ENCODE measurements around the gene PTBP3. TPM values are rescaled to one million over a fixed set of nuclear protein-coding genes. Genes with fewer than 3 reads are reported as not detected.

PTBP3 gene
- polyA plus RNA-seq, 3 donors: 80.2 to 116 (median 99.9) TPM

GRCh38 chr9:112187404-112187803 lies 146.0 kb downstream of the PTBP3 start:
- DNase-seq (ENCODE audit: extremely low read depth in 1 of 11, low read depth in 9 of 11, low spot score in 4 of 11): no peak

GRCh38 chr9:112186695-112187094 lies 146.7 kb downstream of the PTBP3 start:
- no peak for DNase-seq (ENCODE audit: extremely low read depth in 1 of 11, low read depth in 9 of 11, low spot score in 4 of 11)

- no peak for DNase-seq (ENCODE audit: extremely low read depth in 1 of 11, low read depth in 9 of 11, low spot score in 4 of 11)
Observed at GRCh38 chr9:112184946-112185345, 148.5 kb downstream of the PTBP3 start.

DNA sequence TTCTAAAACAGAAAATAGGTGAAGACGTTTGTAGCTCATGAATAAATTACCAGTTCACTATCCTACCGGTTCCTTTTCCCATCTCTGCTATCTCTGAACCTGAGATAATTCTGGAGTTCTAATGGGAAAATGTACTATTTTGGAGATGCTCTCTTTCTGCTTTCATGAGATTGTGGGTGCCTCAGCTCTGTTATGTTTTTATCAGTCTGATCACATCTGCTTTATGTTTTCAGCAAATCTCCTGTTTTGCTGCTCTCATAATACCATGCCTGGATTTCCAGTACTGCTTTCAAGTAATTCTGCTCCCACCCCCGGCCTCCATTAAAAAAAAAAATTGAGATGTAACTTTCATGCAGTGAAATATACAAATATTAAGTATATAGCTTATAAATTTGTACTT lies 149.2 kb downstream of the PTBP3 start:
- no peak for DNase-seq (ENCODE audit: extremely low read depth in 1 of 11, low read depth in 9 of 11, low spot score in 4 of 11)

DNA sequence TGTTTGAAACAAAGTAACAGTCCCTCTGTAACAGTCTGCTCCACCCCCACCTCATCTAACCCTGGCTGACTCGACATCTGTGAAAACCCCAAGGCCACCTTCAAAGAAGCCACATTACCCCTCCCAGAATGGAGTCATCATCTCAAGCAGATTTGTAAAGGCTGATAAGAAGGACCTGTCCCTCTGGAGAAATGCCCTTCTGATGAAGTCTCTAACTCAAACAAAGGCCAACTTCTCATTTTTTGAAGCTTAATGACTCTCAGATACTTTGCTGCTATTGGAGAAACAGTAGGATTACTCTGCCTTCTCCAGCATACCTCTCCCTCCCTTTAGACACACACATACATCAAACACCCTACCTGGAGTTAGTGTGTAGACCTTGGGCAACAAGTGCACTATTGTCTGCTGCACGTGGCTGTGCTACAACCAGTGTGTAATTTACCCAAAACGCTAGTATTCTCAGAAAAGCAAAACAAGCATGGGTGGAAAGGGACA lies 153.0 kb downstream of the PTBP3 start:
- DNase-seq (ENCODE audit: extremely low read depth in 1 of 11, low read depth in 9 of 11, low spot score in 4 of 11): no peak

GRCh38 chr9:112179816-112180215 lies 153.6 kb downstream of the PTBP3 start:
- no peak for DNase-seq (ENCODE audit: extremely low read depth in 1 of 11, low read depth in 9 of 11, low spot score in 4 of 11)

DNA sequence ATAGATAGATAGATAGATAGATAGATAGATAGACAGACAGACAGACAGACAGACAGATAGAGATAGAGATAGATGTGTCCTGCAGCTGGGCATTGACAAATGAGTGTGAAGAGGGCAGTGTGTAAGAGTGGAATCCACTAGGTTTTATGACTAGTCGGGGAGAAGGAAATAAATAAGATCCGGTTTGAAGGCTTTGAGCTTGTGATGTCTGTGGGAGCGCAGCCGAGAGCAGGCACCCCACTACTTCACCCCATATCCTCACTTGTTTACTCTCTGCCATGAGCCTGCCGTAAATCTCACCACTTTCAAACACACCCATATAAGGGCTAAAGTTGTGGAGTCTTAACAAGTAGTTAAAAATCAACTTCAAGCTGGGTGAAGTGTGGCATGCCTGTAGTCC lies 156.9 kb downstream of the PTBP3 start:
- DNase-seq (ENCODE audit: extremely low read depth in 1 of 11, low read depth in 9 of 11, low spot score in 4 of 11): peak in 1 of 11 donors; percentile 50

GRCh38 chr9:112175796-112176315 lies 157.6 kb downstream of the PTBP3 start:
- DNase-seq (ENCODE audit: extremely low read depth in 1 of 11, low read depth in 9 of 11, low spot score in 4 of 11): no peak

- DNase-seq (ENCODE audit: extremely low read depth in 1 of 11, low read depth in 9 of 11, low spot score in 4 of 11): peak in 1 of 11 donors; percentile 43
Observed at GRCh38 chr9:112174965-112175795, 158.2 kb downstream of the PTBP3 start, which contains the start of gene SUSD1. TSS of gene SUSD1 (minus strand) at chr9:112175297. CDS start at chr9:112175235, 62 bp downstream.

- no peak for DNase-seq (ENCODE audit: extremely low read depth in 1 of 11, low read depth in 9 of 11, low spot score in 4 of 11)
Observed at GRCh38 chr9:112174222-112174964, 159.0 kb downstream of the PTBP3 start.

GRCh38 chr9:112173489-112174221 lies 159.8 kb downstream of the PTBP3 start:
- DNase-seq (ENCODE audit: extremely low read depth in 1 of 11, low read depth in 9 of 11, low spot score in 4 of 11): no peak

DNA sequence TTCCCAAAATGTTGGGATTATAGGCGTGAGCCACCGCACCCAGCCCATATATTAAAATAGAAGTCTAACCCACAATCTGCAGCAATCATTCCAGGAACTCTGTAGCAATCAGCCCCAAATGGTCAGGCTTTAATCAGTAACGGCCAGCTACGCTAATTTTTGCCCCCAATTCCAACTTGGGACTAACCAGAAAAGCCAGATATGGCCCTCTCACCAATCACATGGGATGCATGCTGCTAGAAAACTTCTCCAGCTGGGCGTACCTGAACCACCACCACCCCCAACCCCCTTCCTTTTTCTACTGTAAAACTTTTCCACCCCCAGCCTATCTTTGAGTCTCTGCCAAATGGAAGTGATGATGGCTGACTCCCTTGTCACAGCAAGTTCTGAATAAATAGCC lies 162.5 kb downstream of the PTBP3 start:
- no peak for DNase-seq (ENCODE audit: extremely low read depth in 1 of 11, low read depth in 9 of 11, low spot score in 4 of 11)

DNA sequence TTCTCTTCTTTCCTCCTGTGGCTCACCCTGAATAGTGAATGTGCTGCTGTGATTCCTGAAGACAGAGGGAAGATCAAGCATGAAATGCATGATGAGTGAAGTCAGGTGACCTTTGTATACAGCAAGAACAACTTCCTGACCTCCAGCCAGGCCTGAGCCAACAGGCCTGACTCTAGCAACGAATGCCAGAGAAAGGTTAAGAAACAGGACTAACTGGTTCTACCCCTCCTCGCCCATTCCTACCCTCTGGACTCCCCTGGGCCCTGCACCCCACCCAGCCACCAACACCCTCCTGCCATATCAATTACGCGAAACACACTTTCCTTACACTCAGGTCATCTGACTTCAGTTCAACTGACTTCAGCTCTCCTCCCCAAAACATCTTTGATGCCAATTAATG lies 163.2 kb downstream of the PTBP3 start:
- no peak for DNase-seq (ENCODE audit: extremely low read depth in 1 of 11, low read depth in 9 of 11, low spot score in 4 of 11)

DNA sequence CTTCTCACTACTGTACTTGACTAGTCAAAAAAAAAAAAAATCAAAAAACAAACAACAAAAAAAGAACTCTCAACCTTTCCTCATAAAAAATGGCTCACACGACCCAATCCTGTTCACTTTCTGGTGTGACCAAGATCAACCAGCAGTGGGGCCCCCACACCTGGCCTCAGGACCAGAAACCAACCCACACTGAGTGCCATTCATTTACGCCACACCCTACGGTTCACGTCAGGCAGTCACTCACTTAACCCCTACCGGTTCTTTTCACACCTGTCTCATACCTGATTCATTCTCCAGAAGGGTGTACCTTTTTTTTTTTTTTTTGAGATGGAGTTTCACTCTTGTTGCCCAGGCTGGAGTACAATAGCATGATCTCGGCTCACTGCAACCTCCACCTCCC lies 164.1 kb downstream of the PTBP3 start:
- DNase-seq (ENCODE audit: extremely low read depth in 1 of 11, low read depth in 9 of 11, low spot score in 4 of 11): no peak

GRCh38 chr9:112168197-112168596 lies 165.2 kb downstream of the PTBP3 start:
- DNase-seq (ENCODE audit: extremely low read depth in 1 of 11, low read depth in 9 of 11, low spot score in 4 of 11): no peak
